Fibroblast of the conjunctiva (primary cell): ENCODE data around the gene FGF14.

ENCODE experiments used
- DNase-seq: peaks from one replicate; pipeline ENCODE4 v3.0.0-alpha.2; 2010; ENCODE audit warnings: low read depth

The FGF14 gene

GRCh38 chr13:102401766-102402165, at the start of gene FGF14:
Gene FGF14 (minus strand): TSS chr13:102402048.
- DNase-seq: no peak

DNA sequence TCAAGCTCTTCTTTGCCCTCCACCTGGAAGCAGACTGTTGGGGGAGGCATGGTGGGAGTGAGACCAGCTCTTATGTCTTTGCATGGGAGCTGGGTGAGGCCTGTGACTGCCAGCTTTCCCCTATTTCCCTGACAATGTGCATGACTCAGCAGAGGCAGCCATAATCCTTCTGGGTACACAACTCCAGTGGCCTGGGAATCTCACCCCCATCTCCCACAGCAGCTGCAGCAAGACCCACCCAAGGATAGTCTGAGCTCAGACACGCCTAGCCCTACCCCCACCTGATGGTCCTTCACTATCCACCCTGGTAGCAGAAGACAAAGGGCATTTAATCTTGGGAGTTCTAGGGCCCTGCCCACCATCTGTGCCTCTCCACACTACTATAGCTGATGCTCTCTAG, 41.4 kb upstream of the FGF14 start:
- DNase-seq: no peak

DNA sequence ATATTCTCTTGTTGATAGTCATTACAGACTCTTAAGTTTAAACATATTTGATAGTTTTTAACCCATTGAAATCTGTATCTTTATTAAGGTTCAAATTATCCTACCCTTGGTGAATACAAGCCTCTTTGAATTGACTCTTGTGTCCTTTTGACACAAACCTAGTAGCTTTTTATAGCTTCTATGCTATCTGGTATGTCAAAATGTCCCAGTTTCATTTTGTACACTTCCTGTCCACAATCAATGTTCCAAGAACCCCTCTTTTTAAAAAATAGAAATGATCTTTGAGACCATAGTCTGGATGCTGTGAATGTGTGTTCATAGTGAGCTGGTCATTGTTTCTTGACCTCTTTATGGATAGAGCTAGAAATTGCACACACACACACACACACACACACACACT, 39.2 kb upstream of the FGF14 start:
- no peak for DNase-seq

DNA sequence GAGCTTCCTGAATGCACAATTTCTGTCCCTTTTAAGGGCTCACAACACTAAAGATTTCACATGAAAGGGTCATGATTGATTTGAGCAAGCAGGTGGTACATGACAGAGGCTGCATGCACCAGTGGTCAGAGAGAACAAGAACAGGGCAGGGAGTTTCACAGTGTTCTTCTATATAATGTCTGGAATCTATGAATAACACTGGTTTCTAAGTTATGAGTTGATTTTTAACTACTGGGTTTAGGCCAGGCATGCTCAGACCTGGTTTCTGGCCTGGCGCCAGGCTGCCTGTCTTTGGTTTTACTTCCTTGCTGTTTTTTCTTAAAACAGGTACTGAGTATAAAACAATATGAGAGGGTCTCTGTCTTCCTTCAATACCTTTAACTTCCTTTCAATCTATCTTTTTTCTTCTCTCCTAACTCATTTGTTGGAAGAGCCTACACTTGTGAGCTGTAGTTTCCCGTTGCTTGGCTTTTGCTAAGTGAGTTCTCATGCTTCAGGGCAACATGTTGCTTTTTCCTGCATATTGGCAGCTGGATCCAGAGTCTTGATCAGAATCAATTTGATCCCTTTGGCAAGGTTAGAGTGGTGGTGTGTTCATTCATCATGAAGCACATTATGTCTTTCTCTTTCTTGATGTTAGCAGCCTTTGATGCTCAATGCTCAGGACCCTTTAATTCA, 38.5 kb upstream of the FGF14 start:
- DNase-seq: no peak

DNA sequence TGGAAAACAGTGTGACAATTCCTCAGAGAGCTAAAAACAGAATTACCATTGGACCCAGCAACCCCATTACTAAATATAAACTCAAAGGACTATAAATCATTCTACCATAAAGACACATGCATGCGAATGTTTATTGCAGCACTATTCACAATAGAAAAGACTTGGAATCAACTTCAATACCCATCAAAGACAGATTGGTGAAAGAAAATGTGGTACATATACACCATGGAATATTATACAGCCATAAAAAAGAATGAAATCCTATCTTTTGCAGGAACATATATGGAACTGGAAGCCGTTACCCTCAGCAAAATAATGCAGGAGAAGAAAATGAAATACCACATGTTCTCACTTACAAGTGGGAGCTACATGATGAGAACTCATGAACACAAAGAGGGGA, 20.8 kb upstream of the FGF14 start:
- no peak for DNase-seq

- DNase-seq: no peak
Observed at GRCh38 chr13:102405499-102406100, 3.8 kb upstream of the FGF14 start.

DNA sequence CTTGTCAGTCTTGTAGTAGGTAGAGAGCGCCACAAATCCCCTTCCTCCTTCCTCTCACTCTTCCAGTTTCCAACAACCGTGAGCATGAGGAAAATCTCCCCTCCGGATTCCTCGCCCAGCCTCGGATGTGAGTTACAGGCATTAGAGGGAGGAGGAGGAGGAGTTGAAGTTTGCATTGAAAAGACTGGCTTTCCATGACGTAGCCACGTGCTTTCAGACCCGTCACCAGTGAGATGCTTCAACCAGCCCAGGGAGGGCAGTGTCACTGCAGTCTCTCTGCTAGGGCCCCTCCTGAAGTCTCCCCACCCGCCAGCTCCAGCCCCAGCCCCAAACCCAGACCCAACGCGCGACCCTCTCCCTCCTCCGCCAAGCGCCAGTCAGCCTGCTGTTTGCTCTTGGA, 442 bp upstream of the FGF14 start:
- DNase-seq: peak; percentile 35

DNA sequence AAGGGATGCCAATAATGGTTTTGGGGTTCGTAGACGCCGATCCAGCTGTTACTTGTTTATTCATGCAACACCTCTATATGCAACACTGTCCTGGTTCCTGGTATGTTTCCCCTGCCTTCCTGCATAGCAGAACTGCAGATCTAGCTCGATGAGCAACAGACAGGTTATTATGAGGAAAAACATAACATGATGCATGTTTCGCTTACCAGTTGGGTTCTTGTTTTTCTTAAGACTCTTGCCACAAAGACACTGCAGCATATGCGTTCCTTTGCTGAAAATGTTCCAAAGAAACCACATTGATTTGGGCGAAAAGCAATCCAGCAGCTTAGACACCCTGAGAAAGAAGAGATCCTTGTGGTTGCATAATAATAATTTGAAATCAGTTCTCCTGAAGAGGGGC, 583 bp downstream of the FGF14 start:
- DNase-seq: no peak

DNA sequence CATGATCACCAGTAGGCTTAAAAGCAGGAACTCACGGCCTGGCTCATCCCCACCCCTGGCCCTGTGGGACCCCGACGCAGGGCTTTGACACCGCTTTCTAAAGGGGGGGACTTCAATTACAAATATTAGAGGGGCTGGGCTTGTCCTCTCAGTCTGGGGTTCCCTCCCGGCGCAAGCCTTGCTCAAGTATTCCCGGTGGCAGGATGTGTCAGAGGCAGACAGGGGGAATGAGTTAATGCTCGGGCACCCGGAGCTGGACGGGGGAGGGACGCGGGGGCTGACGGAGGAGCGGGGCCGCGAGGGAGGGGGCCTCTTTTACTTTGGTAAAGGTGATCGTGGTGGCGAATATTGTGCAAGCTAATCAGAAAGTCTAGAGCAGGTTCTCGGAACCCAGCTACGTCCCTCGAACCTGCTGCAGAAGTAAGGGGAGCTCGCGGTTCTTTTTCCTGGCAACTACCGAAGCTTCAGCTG, 1.1 kb downstream of the FGF14 start:
- no peak for DNase-seq

DNA sequence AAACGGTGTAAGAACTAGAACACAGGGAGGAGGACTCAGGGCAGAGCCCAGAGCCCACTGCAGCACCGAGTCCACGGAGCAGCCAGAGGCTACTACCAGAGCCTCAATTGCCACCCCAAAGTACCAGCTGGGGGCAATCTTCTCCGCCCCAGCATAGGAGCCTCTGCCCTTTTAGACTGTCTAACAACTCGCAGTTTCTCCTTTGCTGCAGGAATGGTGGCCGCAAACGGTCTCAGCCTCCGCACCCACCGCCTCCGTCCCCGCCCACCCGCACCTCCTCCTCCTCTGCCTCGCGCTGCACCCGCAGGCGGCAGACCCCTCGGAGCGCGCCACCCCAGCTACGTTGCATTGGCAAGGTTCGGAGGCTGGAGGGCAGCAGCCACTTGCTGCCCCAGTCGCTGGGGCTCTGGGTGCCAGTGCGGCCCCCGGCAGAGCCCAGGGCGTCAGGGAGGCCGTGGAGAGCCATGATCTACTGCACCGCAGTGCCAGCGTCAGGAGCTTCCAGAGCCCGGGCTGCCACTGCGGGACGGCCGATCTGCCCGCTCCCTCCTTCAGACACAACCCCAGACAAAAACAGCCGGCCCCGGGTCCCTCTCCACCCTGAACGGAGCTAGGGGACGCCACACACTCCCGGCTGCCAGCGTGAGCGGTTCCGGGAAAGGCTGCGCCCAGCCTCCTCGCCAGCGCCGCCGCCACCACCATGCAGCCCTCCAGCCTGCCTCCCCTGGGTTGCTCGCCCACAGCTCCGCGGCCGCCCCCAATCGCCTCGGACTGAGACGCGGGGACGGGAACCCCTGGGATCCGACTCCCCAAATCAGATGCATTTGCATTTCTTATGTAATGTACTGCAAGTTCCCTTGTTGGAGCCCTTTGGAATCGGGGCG, 1.8 kb downstream of the FGF14 start:
- DNase-seq: no peak

- DNase-seq: no peak
Observed at GRCh38 chr13:102395939-102396338, 5.9 kb downstream of the FGF14 start.

DNA sequence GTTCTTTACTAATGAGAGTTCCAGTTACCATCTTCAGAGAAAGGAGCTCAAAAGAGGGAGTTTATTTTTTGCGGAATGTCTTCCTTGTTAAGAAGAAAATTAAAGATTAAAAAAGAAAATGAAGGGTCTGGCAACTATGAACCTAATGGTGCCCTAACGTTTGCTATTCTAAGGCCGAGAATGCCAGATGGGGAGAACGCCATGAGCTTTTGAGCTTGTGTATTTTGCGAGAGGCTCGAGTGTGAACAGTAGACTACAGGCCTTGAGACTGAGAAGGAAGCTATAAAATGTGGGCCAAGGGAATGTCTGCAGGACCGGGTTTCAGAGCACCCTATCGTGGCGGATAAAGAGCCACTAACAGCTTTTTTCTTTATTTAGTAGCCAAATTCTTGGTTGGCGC, 6.7 kb downstream of the FGF14 start:
- no peak for DNase-seq

DNA sequence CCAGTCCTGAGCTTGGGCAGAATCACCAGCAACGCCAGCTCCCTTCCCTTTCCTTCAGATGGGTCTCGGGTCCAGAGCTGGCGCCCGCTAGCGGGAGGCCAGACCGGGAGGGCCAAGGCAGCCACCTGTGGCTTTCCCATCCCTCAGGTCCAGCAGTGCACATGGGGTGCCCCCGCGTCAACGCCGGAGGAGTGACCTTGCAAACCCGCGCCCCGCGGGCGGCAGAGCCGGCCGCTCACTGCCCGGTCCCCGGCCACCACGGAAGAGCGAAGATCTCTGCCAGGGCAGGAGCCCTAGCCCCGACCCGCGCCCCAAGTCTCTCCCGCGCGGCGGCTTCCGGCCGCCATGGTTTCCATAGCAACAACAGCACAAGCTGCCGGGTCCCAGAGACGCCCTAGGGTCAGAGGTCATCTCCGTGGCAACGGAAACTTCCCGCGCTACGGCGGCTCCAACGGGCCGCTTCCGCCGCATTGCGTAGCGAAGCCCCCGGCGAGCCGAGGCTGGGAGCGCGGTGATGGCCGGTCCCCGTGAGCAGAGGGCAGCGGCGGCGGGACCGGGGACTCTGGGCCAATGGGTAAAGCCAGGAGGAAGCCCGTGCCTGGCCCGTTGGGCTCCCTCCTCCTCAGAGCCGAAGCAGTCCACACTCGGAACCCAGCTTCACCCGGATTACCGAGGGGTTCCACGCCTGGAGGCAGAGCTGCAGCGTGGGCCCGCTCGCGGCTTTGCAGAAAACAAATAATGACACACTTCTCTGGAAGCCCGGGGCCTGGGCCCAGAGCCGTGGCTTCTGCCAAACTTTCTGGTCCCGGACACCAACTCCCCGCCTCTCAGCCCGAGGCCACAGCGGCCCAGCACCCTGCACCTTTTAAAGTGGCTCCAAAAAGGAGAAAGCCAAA, 7.4 kb downstream of the FGF14 start:
- peak; percentile 87 for DNase-seq

- DNase-seq: no peak
Observed at GRCh38 chr13:102392481-102393209, 9.2 kb downstream of the FGF14 start.

DNA sequence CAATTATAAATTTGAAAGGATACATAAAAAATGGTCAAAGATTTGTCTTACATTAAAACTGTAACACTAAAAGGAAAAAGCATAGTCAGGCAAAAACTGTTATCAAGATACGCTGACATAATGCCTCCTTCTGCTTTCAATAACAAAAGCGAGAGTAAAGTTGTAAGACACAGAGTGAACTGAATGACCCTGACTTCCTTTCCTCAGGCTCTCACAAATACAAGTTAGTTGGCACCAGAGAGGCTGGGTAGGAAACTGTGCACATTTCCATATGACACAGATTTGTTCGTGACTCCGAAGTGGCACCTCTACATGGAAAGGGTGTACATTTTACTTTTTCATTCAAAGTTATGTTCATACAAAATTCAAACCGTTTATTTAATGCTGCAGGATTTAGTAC, 15.4 kb downstream of the FGF14 start:
- DNase-seq: no peak

- no peak for DNase-seq
Observed at GRCh38 chr13:102380012-102380411, 21.8 kb downstream of the FGF14 start.

DNA sequence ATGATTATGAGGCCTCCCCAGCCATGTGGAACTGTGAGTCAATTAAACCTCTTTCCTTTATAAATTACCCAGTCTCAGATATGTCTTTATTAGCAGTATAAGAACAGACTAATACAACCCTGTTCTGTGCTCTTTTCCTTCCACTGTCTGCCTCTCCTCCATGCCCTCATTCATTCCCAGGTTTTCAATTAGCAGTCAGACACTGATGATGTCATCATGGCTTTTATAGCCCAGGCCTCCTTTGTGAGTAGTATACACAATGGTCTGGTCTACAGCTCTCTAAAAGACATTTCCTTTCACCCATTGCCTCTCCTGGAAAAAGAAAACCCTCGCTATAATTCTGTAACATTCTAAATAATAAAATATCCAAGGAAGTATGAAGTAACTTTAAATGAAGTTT, 25.5 kb downstream of the FGF14 start:
- DNase-seq: no peak

GRCh38 chr13:102374726-102375125, 27.1 kb downstream of the FGF14 start:
- DNase-seq: no peak

GRCh38 chr13:102374233-102374632, 27.6 kb downstream of the FGF14 start:
- no peak for DNase-seq

GRCh38 chr13:102373221-102373620, 28.6 kb downstream of the FGF14 start:
- DNase-seq: no peak

- no peak for DNase-seq
Observed at GRCh38 chr13:102369302-102369701, 32.5 kb downstream of the FGF14 start.
